SK-N-SH treated with all-trans-retinoic acid at 6 μM for 48 hours (cell line): ENCODE results near the gene CALML6.

Source experiments
- ATAC-seq: fragments of 200-7000 bp; cut with Tn5 transposase; 3 replicates; pipeline ENCODE4 v1.9.1; 2020; ENCODE audit warnings: mild to moderate bottlenecking, moderate library complexity
- ARNTL ChIP-seq: fragments of 450-650 bp; formaldehyde crosslinking; IDR thresholded peaks from 2 replicates; pipeline ENCODE4 v1.5.0; 2020; ENCODE audit warnings: low read depth, mild to moderate bottlenecking, moderate library complexity, borderline replicate concordance
- BACH2 ChIP-seq: fragments of 250-450 bp; sonication (Bioruptor Pico); IDR thresholded peaks from 2 replicates; pipeline ENCODE4 v1.9.0; 2021; ENCODE audit warnings: mild to moderate bottlenecking, borderline replicate concordance
- CSDC2 ChIP-seq: fragments of 250-450 bp; sonication (Bioruptor Pico); IDR thresholded peaks from 2 replicates; pipeline ENCODE4 v1.5.0; 2020; ENCODE audit warnings: mild to moderate bottlenecking, moderate library complexity
- ESRRG ChIP-seq: fragments of 250-450 bp; sonication (Bioruptor Pico); IDR thresholded peaks from 2 replicates; pipeline ENCODE4 v1.6.1; 2021; ENCODE audit warnings: mild to moderate bottlenecking
- GLIS3 ChIP-seq: fragments of 250-450 bp; sonication (Bioruptor Pico); IDR thresholded peaks from 2 replicates; pipeline ENCODE4 v1.5.0; 2020; ENCODE audit warnings: mild to moderate bottlenecking, moderate library complexity
- PPARA ChIP-seq: fragments of 250-450 bp; sonication (Bioruptor Pico); IDR thresholded peaks from 2 replicates; pipeline ENCODE4 v1.5.0; 2020; ENCODE audit warnings: mild to moderate bottlenecking, borderline replicate concordance
- RARB ChIP-seq: fragments of 250-450 bp; sonication (Bioruptor Pico); IDR thresholded peaks from 2 replicates; pipeline ENCODE4 v1.8.0; 2021; ENCODE audit warnings: mild to moderate bottlenecking, moderate library complexity
- SNAI2 ChIP-seq: fragments of 250-450 bp; sonication (Bioruptor Pico); IDR thresholded peaks from 2 replicates; pipeline ENCODE4 v1.5.0; 2020; ENCODE audit warnings: mild to moderate bottlenecking, moderate library complexity
- TCF4 ChIP-seq: fragments of 250-450 bp; sonication (Bioruptor Pico); IDR thresholded peaks from 2 replicates; pipeline ENCODE4 v1.8.0; 2021; ENCODE audit warnings: mild to moderate bottlenecking, moderate library complexity, borderline replicate concordance
- TOX ChIP-seq: fragments of 250-450 bp; sonication (Bioruptor Pico); IDR thresholded peaks from 2 replicates; pipeline ENCODE4 v1.8.0; 2021; ENCODE audit warnings: mild to moderate bottlenecking, moderate library complexity, borderline replicate concordance
- ZC3H10 ChIP-seq: fragments of 250-450 bp; sonication (Bioruptor Pico); IDR thresholded peaks from 2 replicates; pipeline ENCODE4 v1.5.1; 2021; ENCODE audit warnings: mild to moderate bottlenecking, moderate library complexity
- ZFP3 ChIP-seq: fragments of 250-450 bp; sonication (Bioruptor Pico); IDR thresholded peaks from 2 replicates; pipeline ENCODE4 v1.5.0; 2020; ENCODE audit warnings: mild to moderate bottlenecking, moderate library complexity
- ZFP30 ChIP-seq: fragments of 450-650 bp; formaldehyde crosslinking; IDR thresholded peaks from 2 replicates; pipeline ENCODE4 v1.5.0; 2022; ENCODE audit warnings: mild to moderate bottlenecking, moderate library complexity
- ZNF70 ChIP-seq: fragments of 450-650 bp; formaldehyde crosslinking; IDR thresholded peaks from 2 replicates; pipeline ENCODE4 v1.5.0; 2020; ENCODE audit warnings: mild to moderate bottlenecking, moderate library complexity
- ZNF8 ChIP-seq: fragments of 450-650 bp; formaldehyde crosslinking; IDR thresholded peaks from 2 replicates; pipeline ENCODE4 v1.5.0; 2020; ENCODE audit warnings: mild to moderate bottlenecking, moderate library complexity
- TF ChIP-seq, protein P1 (sequence below): fragments of 250-450 bp; sonication (Bioruptor Pico); IDR thresholded peaks from 2 replicates; pipeline ENCODE4 v1.8.0; 2020; ENCODE audit warnings: mild to moderate bottlenecking, moderate library complexity, borderline replicate concordance
- TF ChIP-seq, protein P2 (sequence below): fragments of 250-450 bp; sonication (Bioruptor Pico); IDR thresholded peaks from 2 replicates; pipeline ENCODE4 v1.5.0; 2020; ENCODE audit warnings: mild to moderate bottlenecking, moderate library complexity
- TF ChIP-seq, protein P3 (sequence below): fragments of 250-450 bp; sonication (Bioruptor Pico); IDR thresholded peaks from 2 replicates; pipeline ENCODE4 v1.5.1; 2020; ENCODE audit warnings: low read depth, mild to moderate bottlenecking, moderate library complexity
- TF ChIP-seq, protein P4 (sequence below): fragments of 250-450 bp; sonication (Bioruptor Pico); IDR thresholded peaks from 2 replicates; pipeline ENCODE4 v1.8.0; 2021; ENCODE audit warnings: low read depth, mild to moderate bottlenecking, moderate library complexity, borderline replicate concordance
- TF ChIP-seq, protein P5 (sequence below): fragments of 250-450 bp; sonication (Bioruptor Pico); IDR thresholded peaks from 2 replicates; pipeline ENCODE4 v1.5.1; 2021; ENCODE audit warnings: mild to moderate bottlenecking, moderate library complexity

The CALML6 gene

DNA sequence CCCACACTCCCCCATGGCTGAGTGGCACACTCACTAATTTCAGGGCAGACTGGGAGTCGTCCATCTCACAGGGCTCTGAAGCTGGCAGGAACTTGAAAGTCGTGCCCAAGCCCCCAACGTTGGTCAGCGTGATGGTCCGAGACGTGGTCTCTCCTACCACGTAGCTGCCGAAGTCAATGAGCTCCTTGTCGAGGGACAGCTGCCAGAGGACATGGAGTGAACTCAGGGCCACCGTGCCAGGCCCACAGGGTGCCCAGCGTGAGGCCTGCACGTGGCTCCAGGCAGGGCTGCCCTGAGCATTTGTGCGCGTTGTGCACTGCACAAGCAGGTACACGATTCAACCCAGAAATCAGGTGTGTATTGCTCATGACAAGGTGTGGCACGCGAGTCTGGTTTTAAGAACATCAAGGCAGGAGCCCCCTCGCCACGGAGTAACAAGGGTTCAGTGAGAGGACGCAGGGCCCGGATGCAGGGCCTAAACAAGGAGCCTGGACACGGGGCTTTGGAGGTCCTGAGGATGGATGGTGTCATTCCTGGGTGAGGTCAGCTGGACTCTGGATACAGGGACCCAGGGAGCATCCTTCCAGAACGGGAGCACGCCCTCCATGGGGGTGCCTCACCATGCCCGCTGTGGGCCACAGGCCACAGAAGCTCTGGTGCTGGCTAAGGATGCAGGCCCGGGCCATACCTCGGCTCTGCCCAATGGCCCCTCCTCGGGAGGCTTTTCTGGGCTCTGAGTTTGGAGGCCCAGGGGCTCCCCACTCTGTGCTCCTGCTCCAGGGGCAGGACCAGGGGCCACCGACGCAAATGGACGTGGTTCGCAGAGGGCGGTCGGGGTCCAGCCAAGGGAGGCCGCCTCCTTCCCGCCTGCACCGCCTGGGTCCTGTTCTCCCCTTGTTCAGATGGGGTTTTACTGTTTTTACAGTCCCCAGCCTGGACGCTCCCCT is 41.8 kb downstream of the CALML6 start:
- no peak for ATAC-seq
- TF ChIP-seq, protein P1, sequence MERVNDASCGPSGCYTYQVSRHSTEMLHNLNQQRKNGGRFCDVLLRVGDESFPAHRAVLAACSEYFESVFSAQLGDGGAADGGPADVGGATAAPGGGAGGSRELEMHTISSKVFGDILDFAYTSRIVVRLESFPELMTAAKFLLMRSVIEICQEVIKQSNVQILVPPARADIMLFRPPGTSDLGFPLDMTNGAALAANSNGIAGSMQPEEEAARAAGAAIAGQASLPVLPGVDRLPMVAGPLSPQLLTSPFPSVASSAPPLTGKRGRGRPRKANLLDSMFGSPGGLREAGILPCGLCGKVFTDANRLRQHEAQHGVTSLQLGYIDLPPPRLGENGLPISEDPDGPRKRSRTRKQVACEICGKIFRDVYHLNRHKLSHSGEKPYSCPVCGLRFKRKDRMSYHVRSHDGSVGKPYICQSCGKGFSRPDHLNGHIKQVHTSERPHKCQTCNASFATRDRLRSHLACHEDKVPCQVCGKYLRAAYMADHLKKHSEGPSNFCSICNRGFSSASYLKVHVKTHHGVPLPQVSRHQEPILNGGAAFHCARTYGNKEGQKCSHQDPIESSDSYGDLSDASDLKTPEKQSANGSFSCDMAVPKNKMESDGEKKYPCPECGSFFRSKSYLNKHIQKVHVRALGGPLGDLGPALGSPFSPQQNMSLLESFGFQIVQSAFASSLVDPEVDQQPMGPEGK (CRISPR knock-in tag), result no peak
- TF ChIP-seq ZC3H10 (CRISPR knock-in tag) (no peak), ZFP30 (CRISPR knock-in tag) (no peak), ZFP3 (CRISPR knock-in tag) (no peak), TCF4 (no peak), BACH2 (CRISPR knock-in tag) (no peak), PPARA (CRISPR knock-in tag) (no peak), ESRRG (CRISPR knock-in tag) (no peak), GLIS3 (CRISPR knock-in tag) (no peak), CSDC2 (CRISPR knock-in tag) (no peak), TOX (CRISPR knock-in tag) (no peak)
- TF ChIP-seq, protein P2, sequence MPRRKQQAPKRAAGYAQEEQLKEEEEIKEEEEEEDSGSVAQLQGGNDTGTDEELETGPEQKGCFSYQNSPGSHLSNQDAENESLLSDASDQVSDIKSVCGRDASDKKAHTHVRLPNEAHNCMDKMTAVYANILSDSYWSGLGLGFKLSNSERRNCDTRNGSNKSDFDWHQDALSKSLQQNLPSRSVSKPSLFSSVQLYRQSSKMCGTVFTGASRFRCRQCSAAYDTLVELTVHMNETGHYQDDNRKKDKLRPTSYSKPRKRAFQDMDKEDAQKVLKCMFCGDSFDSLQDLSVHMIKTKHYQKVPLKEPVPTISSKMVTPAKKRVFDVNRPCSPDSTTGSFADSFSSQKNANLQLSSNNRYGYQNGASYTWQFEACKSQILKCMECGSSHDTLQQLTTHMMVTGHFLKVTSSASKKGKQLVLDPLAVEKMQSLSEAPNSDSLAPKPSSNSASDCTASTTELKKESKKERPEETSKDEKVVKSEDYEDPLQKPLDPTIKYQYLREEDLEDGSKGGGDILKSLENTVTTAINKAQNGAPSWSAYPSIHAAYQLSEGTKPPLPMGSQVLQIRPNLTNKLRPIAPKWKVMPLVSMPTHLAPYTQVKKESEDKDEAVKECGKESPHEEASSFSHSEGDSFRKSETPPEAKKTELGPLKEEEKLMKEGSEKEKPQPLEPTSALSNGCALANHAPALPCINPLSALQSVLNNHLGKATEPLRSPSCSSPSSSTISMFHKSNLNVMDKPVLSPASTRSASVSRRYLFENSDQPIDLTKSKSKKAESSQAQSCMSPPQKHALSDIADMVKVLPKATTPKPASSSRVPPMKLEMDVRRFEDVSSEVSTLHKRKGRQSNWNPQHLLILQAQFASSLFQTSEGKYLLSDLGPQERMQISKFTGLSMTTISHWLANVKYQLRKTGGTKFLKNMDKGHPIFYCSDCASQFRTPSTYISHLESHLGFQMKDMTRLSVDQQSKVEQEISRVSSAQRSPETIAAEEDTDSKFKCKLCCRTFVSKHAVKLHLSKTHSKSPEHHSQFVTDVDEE (CRISPR knock-in tag), result no peak

DNA sequence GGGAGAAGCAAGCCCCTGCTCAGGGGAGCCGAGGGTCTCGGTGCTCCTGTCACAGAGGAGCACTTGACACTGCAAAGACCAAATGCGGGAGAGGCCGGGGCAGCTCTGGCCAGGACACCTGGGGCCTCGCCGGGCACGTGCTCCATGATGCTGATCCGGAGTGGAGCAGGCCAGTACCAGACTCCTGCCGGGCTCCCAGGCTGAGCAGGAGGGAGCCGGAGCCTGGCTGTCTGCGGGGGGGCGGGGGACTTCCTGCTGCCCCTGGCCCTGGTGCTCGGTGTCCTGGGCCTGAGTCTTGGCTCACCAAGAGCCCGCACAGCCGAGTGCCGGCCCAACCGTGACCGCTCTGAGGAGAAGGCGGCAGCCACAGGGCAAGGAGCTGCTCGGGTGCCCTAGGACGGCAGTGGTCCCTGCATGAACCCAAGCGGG is 42.5 kb downstream of the CALML6 start:
- ATAC-seq, result no peak
- TF ChIP-seq, protein P2 (CRISPR knock-in tag), result no peak
- TF ChIP-seq, protein P3, sequence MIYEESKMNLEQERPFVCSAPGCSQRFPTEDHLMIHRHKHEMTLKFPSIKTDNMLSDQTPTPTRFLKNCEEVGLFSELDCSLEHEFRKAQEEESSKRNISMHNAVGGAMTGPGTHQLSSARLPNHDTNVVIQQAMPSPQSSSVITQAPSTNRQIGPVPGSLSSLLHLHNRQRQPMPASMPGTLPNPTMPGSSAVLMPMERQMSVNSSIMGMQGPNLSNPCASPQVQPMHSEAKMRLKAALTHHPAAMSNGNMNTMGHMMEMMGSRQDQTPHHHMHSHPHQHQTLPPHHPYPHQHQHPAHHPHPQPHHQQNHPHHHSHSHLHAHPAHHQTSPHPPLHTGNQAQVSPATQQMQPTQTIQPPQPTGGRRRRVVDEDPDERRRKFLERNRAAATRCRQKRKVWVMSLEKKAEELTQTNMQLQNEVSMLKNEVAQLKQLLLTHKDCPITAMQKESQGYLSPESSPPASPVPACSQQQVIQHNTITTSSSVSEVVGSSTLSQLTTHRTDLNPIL (CRISPR knock-in tag), result no peak
- TF ChIP-seq SNAI2, result no peak
- no peak for TF ChIP-seq ARNTL (CRISPR knock-in tag)
- no peak for TF ChIP-seq ZNF8 (CRISPR knock-in tag)
- TF ChIP-seq, protein P4, sequence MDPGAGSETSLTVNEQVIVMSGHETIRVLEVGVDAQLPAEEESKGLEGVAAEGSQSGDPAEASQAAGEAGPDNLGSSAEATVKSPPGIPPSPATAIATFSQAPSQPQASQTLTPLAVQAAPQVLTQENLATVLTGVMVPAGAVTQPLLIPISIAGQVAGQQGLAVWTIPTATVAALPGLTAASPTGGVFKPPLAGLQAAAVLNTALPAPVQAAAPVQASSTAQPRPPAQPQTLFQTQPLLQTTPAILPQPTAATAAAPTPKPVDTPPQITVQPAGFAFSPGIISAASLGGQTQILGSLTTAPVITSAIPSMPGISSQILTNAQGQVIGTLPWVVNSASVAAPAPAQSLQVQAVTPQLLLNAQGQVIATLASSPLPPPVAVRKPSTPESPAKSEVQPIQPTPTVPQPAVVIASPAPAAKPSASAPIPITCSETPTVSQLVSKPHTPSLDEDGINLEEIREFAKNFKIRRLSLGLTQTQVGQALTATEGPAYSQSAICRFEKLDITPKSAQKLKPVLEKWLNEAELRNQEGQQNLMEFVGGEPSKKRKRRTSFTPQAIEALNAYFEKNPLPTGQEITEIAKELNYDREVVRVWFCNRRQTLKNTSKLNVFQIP (CRISPR knock-in tag), result no peak
- no peak for TF ChIP-seq TCF4
- TF ChIP-seq, protein P5, sequence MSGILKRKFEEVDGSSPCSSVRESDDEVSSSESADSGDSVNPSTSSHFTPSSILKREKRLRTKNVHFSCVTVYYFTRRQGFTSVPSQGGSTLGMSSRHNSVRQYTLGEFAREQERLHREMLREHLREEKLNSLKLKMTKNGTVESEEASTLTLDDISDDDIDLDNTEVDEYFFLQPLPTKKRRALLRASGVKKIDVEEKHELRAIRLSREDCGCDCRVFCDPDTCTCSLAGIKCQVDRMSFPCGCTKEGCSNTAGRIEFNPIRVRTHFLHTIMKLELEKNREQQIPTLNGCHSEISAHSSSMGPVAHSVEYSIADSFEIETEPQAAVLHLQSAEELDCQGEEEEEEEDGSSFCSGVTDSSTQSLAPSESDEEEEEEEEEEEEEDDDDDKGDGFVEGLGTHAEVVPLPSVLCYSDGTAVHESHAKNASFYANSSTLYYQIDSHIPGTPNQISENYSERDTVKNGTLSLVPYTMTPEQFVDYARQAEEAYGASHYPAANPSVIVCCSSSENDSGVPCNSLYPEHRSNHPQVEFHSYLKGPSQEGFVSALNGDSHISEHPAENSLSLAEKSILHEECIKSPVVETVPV, result no peak
- TF ChIP-seq ZC3H10 (CRISPR knock-in tag), result no peak
- no peak for TF ChIP-seq TOX (CRISPR knock-in tag)
- TF ChIP-seq BACH2 (CRISPR knock-in tag), result no peak
- TF ChIP-seq ZFP30 (CRISPR knock-in tag), result no peak
- no peak for TF ChIP-seq GLIS3 (CRISPR knock-in tag)
- no peak for TF ChIP-seq ZNF70 (CRISPR knock-in tag)
- TF ChIP-seq, protein P1 (CRISPR knock-in tag), result no peak
- no peak for TF ChIP-seq CSDC2 (CRISPR knock-in tag)
- TF ChIP-seq PPARA (CRISPR knock-in tag), result no peak
- no peak for TF ChIP-seq RARB (CRISPR knock-in tag)
- TF ChIP-seq, all 23 proteins: peak for 0
